Panc1 (cell line): ENCODE results near the gene IVNS1ABP.

Experiments
- CTCF ChIP-seq: fragments of 450-650 bp; IDR thresholded peaks from 2 replicates; pipeline ENCODE4 v1.5.1; 2017; ENCODE audit warnings: mild to moderate bottlenecking
- TCF7L2 ChIP-seq: IDR thresholded peaks from 2 replicates; pipeline ENCODE4 v1.6.1; 2011; ENCODE audit warnings: mild to moderate bottlenecking, low read depth, low read length, inconsistent platforms

GRCh38 chr1:185262151-185262550, 54.9 kb downstream of the IVNS1ABP start:
- TF ChIP-seq CTCF (no peak), TCF7L2 (no peak)
